Thyroid gland (tissue), 4 donors: ENCODE measurements around the gene TRIOBP.

Source experiments
- POLR2A ChIP-seq, 2 donors: fragments of 450-650 bp; IDR thresholded peaks; one replicate each; pipeline ENCODE4 v1.6.1; 2017; ENCODE audit warnings: antibody characterized with exemption in 2 of 2, mild to moderate bottlenecking in 2 of 2, moderate library complexity in 1 of 2
- TF ChIP-seq, protein P1 (sequence below), 6 experiments: fragments of 200-600 bp in 3 of 6; fragments of 450-650 bp in 3 of 6; sonication (generic) in 3 of 6; IDR thresholded peaks; one replicate each; pipeline ENCODE4 v1.5.1; 2016 to 2019; ENCODE audit warnings: antibody characterized with exemption in 6 of 6, mild to moderate bottlenecking in 2 of 6, inconsistent platforms in 1 of 6, moderate library complexity in 1 of 6

DNA sequence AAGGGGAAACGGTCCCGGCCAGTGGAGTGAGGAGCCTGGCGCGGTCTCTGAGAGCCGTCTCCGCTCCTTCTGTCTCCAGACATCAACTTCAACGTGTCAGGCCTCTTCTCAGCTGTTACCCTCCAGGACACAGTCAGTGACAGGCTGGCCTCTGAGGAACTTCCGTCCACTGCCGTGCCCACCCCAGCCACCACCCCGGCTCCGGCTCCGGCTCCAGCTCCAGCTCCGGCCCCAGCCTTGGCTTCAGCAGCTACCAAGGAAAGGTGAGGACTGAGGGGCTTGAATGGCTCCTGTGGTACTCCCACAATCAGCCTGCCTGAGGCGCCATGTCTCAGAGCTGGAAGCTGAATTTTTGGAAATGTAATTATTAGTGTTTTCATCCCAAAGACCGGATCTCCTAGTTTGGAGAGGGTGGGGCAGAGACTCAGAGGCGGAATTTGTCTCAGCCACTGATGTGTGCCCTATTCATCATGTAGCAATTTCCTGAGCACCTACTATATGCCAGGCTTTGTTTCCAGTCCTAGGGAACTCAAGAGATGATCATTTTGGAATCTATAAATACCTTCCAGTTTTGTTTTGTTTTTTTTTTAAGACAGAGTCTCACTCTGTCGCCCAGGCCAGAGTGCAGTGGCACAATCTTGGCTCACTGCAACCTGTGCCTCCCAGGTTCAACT is 46.2 kb upstream of the TRIOBP start:
- TF ChIP-seq, protein P1, sequence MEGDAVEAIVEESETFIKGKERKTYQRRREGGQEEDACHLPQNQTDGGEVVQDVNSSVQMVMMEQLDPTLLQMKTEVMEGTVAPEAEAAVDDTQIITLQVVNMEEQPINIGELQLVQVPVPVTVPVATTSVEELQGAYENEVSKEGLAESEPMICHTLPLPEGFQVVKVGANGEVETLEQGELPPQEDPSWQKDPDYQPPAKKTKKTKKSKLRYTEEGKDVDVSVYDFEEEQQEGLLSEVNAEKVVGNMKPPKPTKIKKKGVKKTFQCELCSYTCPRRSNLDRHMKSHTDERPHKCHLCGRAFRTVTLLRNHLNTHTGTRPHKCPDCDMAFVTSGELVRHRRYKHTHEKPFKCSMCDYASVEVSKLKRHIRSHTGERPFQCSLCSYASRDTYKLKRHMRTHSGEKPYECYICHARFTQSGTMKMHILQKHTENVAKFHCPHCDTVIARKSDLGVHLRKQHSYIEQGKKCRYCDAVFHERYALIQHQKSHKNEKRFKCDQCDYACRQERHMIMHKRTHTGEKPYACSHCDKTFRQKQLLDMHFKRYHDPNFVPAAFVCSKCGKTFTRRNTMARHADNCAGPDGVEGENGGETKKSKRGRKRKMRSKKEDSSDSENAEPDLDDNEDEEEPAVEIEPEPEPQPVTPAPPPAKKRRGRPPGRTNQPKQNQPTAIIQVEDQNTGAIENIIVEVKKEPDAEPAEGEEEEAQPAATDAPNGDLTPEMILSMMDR (IDR thresholded peaks at IDR 0.05), result no peak
- TF ChIP-seq POLR2A (IDR thresholded peaks at IDR 0.05), result no peak
